ENCODE measurements around the gene TMOD1.

The TMOD1 gene

GRCh38 chr9:97500263-97500662, 1.2 kb upstream of the TMOD1 start:
- DNase-seq, result no peak

- DNase-seq, result no peak
These were observed 695 bp upstream of the TMOD1 start for GRCh38 chr9:97500765-97501176.

DNA sequence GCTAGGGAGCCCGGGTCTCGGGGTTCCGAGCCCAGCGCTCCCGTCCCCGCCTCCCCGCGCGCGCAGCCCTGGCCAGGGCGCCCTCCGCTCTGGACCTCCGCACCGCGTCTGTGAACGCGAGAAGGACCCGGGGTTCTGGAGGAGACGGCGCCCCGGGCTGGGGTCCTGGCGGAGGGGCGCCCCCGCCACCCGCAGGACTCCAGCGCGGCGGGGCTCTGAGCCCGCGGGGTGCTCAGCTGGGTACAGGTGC, 431 bp downstream of the TMOD1 start:
- DNase-seq, result no peak

GRCh38 chr9:97502222-97502983, 937 bp downstream of the TMOD1 start:
- no peak for DNase-seq

- DNase-seq, result no peak
These were observed 1.8 kb downstream of the TMOD1 start for GRCh38 chr9:97502984-97503861.

DNA sequence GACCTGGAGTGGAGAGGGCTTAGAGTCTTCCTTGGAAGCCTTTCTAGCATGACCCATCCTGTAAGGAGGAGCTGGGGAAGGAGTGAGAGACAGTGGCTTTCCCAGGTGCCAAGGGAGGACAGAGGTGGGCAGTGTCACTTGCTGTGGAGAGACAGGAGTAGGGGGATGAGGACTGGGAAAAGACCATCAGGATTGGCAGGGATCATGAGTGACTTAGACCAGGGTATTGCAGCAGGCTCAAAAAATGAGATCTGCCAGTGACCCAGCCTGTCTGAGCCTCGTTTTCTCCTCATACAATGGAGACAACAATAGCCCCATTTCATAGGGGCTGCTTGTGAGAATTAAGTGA, 2.4 kb downstream of the TMOD1 start:
- DNase-seq, result no peak

GRCh38 chr9:97504381-97505216, 3.1 kb downstream of the TMOD1 start:
- DNase-seq, result no peak

DNA sequence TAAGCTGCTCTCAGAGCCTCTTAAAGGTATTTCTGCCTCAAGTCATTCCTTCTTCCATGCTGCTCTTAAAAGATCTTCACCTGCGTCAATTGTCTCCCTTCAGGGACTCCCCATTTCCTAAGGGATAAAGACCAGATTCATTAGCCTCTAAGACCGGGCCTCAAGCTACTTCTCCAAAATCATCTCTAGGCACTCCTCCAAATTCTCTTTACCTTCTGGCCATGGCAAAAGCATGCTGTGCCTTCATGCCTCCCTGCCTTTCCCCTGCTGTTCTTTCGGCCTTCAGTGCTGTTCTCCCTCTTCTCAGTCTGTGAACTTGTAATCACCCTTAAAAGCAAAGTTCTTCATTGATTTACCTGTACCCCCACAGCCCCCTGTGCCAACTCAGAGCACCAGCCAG, 4.4 kb downstream of the TMOD1 start:
- DNase-seq, result no peak

DNA sequence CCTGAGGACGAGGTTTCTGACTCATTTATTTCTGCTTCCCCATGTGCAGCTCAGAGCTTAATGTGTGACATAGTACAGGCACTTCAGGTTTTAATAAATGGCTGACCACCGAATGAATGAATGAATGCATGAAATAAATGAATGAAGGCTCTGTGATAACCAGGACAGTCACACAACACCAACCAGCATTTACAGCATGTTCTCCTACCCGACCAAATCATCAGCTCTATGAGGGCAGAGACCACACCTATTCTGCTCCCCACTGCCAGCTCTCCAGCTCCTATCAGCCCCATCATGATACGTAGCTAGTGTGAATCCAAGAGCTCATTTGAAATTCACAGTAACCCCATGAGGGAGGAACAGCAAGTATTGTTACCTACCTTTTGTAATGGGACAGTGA, 4.8 kb downstream of the TMOD1 start:
- no peak for DNase-seq

DNA sequence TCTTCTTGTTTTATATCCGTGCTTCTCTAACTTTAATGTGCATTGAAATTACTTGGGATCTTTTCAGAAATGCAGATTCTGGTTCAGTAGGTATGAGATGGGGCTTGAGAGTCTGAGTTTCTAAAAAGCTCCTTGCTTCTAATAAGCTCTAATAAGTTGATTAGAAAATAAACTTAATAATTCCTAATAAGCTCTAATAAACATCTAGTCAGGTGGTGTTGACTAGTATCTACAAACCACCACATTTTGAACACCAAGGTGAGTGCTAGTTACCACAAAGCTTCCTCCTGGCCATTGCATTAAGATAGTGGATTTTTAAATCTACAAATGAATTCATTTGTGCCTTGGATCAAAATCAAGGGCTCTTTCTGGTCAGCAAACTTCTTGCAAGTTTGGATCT, 5.3 kb downstream of the TMOD1 start:
- DNase-seq, result no peak

DNA sequence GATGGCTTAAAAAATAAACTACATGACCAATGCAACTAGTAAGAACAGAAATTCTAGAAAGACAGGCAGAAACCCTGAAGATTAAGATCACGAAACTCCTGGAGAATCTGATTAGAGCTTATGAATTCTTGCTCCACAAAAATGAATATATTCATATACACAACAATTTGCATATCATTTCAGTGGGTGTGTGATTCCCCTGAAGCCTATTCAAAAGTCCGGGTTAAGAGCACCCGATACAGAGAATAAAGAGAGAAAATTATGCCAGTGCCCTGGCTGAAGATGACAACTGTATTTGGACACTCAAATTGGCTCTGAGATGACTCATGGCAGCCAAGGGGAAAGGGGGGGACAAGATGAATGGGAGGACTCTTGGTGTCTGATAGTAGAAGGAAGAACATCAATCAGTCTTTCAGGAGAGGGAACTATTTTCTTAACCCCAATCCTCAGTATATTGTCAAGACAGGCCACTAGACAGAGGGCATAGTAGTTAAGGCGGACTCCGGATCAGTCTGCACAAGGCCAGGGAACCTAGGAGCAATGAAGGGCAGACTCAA, 6.0 kb downstream of the TMOD1 start:
- DNase-seq, result no peak

DNA sequence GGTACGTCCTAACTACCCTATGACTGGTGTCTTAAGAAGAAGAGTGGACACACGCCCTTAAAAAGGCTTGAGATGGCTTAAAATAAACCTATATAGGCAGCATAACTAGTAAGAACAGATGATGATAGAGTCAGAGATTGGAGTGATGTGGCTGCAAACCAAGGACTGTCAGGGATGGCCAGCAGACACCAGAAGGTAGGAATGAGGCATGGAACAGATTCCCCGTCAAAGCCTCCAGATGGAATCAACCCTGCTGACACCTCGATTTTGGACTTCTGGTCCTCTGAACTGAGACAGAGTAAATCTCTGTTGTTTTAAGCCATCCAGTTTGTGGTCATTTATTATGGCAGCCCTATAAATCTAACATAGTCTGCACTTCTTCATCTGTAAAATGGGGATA, 7.4 kb downstream of the TMOD1 start:
- no peak for DNase-seq

DNA sequence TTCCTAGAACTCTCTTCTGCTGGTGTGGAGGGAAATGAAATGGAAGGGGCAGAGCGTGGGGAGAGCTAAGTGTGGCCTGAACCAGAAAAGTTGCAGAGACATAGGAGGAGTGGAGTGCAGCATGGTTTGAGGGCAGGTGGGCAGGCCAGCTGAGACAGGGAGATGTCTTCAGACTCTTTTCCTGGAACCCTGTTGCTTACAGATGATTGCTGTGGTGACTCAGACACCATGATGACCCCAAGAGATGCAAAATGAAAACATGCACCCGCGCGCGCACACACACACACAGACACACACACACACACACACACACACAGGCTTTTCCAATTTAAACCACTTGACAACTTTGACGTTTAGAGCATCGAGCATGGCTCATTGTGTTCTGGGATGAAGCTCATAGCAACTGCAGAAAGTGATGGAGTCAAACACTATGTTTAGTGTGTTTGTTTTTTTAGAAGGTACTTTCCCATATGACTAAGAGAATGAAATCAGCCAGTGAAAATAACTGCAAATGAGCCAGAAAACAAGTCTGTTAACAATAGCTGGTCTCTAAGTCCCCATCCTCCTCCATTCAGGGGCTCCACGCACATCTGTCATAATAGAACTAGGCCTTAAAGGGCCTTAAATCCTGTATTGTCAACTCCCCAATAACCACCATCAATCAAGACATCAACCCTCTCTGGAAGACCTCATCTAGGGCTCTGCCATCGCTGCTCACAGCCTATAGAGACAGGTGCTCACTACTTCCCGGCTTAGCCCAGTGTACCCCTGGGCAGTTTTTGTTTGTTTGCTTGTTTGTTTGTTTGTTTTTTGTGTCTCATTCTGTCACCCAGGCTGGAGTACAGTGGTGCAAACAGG, 9.6 kb downstream of the TMOD1 start:
- DNase-seq, result no peak

GRCh38 chr9:97511655-97512427, 10.4 kb downstream of the TMOD1 start:
- no peak for DNase-seq

GRCh38 chr9:97512966-97513560, 11.6 kb downstream of the TMOD1 start:
- no peak for DNase-seq

GRCh38 chr9:97514531-97514930, 13.1 kb downstream of the TMOD1 start:
- no peak for DNase-seq

GRCh38 chr9:97515662-97516061, 14.2 kb downstream of the TMOD1 start:
- no peak for DNase-seq

GRCh38 chr9:97516111-97516510, 14.6 kb downstream of the TMOD1 start:
- no peak for DNase-seq

DNA sequence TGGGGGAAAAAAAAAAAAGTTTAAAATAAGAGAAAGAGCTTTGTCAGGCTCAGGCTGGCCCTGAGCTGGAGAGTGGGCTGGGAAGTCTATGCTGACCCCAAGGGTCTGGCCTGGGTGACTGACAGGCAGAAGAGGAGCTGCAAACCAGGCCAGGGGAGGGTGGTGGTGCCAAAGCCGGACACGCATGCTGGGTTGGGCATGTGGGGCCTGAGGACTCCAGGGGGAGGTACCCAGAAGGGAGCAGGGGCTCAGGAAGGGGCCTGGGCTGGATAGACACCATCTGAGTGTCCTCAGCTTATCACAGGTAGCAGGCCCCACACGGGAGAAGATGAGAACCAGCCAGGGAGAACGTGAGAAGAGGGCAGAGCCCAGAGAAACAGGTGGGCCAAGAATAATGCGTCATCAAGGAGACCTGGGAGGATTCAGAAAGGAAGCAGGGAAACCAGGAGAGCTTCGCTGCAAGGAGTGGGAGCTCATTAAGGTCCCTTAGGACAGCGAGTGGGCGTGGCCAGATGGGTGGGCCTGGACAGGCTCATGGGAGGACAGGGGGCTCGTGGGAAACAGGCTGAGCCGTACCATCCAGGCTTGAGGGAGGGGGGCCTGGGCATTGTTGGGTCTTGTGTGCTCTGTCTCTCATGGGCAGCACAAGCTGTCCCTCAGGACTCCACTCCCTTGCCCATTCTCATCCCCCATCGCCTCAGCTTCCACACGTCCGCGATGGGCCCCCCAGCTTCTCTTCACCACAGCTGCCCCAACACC, 16.0 kb downstream of the TMOD1 start:
- DNase-seq, result no peak

DNA sequence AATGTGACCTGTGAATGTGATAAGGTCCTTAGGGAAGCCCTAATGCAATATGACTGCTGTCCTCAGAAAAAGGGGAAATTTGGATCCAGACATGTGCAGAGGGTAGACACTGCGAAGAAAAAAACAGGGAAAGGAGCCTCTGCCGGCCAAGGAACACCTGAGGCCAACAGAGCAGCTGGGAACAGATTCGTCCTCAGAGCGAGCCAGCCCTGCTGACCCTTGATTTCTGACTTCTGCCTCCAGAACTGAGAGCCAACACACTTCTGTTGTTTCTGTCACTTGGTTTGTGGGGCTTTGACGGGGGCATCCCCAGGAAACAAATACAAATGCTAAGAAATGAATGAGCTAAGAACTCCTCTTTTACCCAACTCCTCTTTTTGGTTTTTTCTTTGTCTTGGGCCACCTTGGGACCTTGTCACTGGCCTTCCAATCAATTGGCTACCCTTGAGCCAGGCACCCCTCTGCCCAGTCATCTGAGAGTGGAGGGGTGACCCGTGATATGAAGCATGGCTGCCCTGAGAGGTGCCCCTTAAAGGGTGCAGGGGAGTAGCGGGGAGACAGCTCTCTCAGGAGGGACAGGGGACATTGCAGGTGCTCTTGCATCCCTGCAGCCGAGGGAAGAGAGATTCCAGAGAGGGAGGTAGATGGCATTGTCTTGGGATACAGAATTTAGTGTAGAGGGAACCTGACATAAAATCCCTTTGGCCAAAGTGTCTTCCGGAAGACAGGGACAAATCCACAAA, 16.9 kb downstream of the TMOD1 start:
- DNase-seq, result no peak

Data from activated CD8-positive, alpha-beta memory T cell treated with anti-CD3 and anti-CD28 coated beads, Interleukin-2, amount 50 U/mL, for 4 hours (primary cell).